Left forelimb (tissue), 1 donor: Measurements from ENCODE around the gene MATN4.

Source experiments
- DNase-seq: peaks from one replicate; pipeline ENCODE4 v3.0.0-alpha.2; 2018; ENCODE audit warnings: low spot score

MATN4 gene

DNA sequence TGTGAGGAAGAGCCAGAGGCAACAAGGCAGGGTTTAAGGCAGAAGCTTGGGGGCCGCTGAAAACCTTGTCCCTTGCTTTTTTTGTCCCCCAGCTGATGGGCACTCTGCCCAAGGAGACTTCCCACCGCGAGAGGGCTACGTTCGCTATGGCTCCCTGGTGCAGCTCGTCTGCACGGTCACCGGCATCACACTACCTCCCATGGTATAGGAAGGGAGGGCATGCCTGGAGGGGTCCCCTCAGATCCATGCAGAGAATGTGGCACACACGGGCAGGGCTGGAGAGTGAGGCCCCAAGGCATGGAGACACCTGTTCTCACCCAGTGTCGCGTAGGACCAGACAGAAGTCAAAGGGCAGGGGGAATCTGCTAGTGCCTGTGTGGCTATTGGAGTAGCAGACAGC, 5.8 kb upstream of the MATN4 start:
- no peak for DNase-seq

DNA sequence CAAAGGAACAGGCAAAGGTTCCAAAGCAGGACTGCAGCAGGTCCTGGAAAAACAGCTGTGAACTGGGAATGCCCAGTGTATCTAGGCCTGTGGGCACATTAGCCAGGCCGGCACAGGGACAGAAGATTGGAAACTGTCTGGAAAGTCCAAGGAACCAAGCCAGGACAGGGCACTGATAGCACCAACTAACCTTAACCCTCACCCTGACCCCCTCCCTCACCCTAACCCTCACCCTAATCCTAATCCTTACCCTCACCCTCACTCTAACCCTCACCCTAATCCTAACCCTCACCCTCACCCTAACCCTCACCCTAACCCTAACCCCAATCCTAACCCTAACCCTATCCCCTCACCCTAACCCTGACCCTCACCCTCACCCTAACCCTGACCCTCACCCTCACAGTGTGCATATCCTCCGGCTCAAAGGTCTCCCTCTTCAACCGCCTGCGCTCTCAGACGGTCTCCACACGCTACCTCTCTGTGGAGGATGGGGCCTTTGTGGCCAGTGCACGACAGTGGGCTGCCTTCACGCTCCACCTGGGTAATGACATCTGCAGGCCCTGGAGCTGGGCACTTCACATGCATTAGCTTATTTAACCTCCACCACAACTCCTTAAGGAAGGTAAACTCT, 5.1 kb upstream of the MATN4 start:
- no peak for DNase-seq

- no peak for DNase-seq
These were observed 4.1 kb upstream of the MATN4 start for GRCh38 chr20:45312241-45312640.

- peak; percentile 66 for DNase-seq
These were observed 3.6 kb upstream of the MATN4 start for GRCh38 chr20:45311589-45312211.

DNA sequence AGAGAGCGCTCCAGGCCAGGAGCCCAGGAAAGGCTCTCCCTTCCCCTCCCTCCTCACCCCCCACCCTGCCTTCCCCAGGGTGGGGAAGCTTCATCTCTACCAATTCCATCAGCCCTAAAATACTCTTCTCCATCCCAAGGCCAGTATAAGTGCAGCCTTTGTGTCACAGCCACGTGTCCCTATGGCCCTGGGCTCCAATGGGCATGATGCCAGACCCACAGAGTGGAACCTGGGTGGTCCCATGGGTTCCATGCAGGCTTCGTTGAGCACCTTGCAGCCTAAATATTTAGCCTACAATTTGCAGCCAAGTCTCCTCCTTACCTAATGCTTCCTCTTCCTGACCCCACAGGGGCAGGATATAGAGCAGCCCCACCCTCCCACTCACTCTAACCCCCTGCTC, 976 bp upstream of the MATN4 start:
- peak; percentile 41 for DNase-seq

DNA sequence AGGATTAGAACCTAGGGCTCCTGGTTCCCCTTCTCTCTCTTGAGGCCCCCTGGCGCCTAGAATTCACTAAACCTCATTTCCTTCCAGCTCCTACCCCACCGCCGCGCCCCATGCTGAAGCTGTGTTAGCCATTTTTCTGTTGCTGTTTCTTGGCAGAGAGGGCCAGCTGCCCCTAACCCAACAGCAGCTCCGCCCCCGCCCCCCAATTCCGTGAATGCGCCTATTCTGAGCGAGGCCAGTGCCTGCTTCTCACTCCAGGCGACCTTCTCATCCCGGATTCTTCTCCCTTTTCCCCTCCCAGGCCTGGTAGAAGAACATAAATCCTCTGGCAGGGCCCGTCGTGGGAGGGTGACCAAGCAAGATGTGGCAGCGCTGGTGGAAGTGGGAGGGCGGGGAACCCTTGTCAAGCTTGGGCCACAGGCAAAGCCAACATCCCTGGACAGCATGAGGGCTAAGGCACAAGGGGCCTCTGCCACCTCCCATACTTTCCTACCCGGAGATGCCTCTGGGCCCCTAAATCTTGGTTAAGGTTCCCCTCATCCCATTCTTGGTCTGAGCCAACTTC, 941 bp downstream of the MATN4 start:
- peak; percentile 40 for DNase-seq

GRCh38 chr20:45306431-45306982, 1.6 kb downstream of the MATN4 start, which contains the start of gene RBPJL:
Gene RBPJL (plus strand): TSS chr20:45306840. CDS start chr20:45306923, 83 bp downstream.
- peak; percentile 61 for DNase-seq

GRCh38 chr20:45305262-45305661, 2.8 kb downstream of the MATN4 start:
- DNase-seq: no peak

DNA sequence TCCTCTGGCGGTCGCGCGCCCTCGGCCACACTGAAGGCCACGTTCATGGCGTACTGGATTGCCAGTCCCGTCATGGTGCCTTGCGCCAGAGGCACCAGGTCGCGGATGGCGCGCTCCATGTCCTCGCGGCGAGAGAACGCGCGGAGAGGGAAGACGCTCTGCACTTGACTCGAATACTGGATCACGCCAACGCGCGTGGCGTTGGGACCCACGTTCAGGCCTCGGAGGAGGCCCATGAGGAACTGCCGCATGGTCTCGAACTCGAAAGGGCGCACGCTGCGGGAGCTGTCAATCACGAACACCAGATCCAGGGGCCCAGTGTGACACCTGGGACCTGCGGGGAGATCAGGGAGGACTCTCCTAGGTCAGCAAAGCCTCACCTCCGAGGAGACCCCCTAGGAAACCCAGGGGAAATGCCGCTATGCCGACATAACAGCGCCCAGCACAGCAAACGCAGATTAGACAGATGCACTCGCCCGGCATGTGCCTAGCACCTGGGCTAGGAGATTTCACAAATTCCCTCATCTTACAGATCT, 3.6 kb downstream of the MATN4 start:
- DNase-seq: no peak

- DNase-seq: no peak
These were observed 4.3 kb downstream of the MATN4 start for GRCh38 chr20:45303586-45304463.

- DNase-seq: no peak
These were observed 6.3 kb downstream of the MATN4 start for GRCh38 chr20:45301824-45302271.

- no peak for DNase-seq
These were observed 7.1 kb downstream of the MATN4 start for GRCh38 chr20:45300961-45301360.

- no peak for DNase-seq
These were observed 8.3 kb downstream of the MATN4 start for GRCh38 chr20:45299786-45300185.

- no peak for DNase-seq
These were observed 10.2 kb downstream of the MATN4 start for GRCh38 chr20:45297786-45298497.

GRCh38 chr20:45294659-45295058, 13.4 kb downstream of the MATN4 start:
- DNase-seq: no peak

DNA sequence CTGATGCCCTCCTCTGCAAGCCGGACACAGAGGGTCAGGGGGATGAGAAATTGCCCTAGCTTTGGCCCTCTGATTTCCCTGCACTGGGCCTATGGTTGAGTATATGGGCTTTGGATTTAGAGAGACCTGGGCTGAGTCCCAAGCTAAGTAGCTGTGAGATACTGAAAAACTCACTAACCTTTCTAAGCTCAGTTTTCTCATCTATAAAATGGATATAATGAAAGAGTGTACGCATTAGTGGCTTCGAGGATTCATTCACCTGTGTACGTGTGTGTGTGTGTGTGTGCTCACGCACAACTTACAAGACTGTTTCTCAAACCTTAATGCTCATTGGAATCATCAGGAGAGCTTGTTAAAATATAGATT, 14.1 kb downstream of the MATN4 start:
- DNase-seq: no peak

DNA sequence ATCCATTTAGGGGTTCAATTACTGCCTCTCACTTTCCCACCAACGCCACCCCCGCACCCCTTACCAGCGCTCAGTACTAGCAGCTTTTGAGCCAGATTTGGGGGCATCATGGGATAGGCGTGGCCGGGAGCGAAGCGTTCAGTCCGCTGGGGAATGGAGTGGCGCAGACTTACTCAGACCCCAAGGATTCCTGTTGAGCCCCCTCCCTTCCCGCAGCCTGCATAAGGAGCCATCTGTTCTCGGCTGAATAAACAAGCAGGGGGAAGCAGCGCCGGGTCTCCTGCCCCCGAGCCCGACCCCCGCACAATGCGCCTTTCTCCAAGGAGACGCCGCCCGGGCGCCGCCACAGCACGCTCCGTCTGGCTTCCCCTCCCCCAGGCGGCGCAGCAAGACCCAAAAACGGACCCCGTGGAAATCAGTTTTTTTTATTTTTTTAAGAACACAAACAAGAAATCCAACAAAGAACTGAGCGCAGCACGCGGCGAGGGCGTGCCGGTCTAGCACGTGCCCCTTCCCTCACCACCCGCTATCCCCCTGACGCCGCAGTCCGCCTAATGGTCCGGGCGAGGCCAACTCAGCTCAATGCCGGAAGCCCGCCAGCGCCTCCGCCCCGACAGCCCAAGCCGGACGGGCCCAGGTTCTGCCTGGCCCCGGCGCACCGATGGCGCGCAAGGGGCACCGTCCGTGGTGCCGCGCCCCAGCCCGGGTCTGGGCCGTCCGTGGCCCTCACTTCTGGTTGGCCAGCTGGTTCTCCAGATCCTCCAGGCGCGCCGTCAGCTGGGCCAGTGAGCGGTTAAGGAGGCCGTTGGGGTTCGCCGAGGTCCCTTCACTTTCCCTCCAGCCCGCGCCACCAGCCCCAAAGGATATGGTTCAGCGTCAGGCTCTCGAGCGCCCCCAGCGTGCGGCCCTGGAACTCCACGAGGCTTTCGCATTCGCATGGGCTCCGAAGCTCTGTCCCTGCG, 14.8 kb downstream of the MATN4 start:
- peak; percentile 85 for DNase-seq

- no peak for DNase-seq
These were observed 15.8 kb downstream of the MATN4 start for GRCh38 chr20:45292343-45292742.

DNA sequence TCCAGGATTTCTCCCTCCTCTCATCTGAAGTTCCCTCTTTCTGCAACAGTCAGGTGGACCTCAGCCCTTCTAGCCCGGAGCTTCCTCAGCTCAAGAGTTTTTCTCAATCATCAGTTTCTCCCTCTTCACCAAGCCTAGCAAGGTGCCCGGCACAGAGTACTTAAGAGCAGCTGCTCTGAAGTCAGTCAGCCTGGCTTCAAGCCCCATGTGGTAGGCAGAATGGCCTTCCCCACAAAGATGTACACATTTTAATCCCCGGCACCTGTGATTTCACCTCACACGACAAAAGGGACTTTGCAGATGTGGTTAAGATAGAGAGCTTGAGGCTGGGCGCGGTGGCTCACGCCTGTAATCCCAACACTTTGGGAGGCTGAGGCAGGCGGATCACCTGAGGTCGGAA, 16.6 kb downstream of the MATN4 start:
- no peak for DNase-seq

GRCh38 chr20:45290677-45291355, 17.3 kb downstream of the MATN4 start:
- no peak for DNase-seq
